HepG2 (cell line): ENCODE measurements around the gene PPP1R3F. TPM values are rescaled to one million over a fixed set of nuclear protein-coding genes. Genes with fewer than 3 reads are reported as not detected.

Experiments
- ATAC-seq: fragments of 200-7000 bp; cut with Tn5 transposase; 3 replicates; pipeline ENCODE4 v1.9.1; 2020; ENCODE audit warnings: mild to moderate bottlenecking, moderate library complexity
- BruUV-seq: library from RNA; stranded (reverse); fragments of 400-500 nt; replicated peaks from 2 replicates; lab custom pipeline; 2021; lab: Mats Ljungman, UMichigan
- CTCF ChIA-PET: fragments of 300-600 bp; formaldehyde crosslinking; extraction: SDS; loops from one replicate; lab custom pipeline; 2021; ENCODE audit warnings: low total read pairs, inconsistent platforms, low intra/inter-chr PET ratio; lab: Yijun Ruan, JAX
- POLR2A ChIA-PET: fragments of 350-600 bp; sonication (Branson Sonifier 250); formaldehyde crosslinking; loops from one replicate; lab custom pipeline; 2020; ENCODE audit warnings: antibody characterized with exemption, inconsistent platforms; lab: Yijun Ruan, JAX
- DNase-seq: peaks from one replicate; pipeline ENCODE4 v3.0.0-alpha.2; 2015; ENCODE audit warnings: low spot score
- FAIRE-seq: peaks from 3 replicates; lab custom pipeline; 2011; peaks lifted over from hg19 to GRCh38; lab: Jason Lieb, UNC
- H2AFZ ChIP-seq: one replicate; pipeline ENCODE4 v1.6.1; 2011; ENCODE audit warnings: low read length, inconsistent platforms
- H3K27ac ChIP-seq: fragments of 300-600 bp; 3 replicates; pipeline ENCODE4 v1.8.0; 2011; ENCODE audit warnings: mixed run types, mild to moderate bottlenecking, mixed read lengths, low read length, inconsistent platforms; ENCODE audit not compliant: insufficient read depth; ENCODE audit errors: extremely low read length
- H3K27me3 ChIP-seq, 2 experiments: fragments of 200-600 bp in 1 of 2; 2 replicates in 1 of 2; 3 replicates in 1 of 2; pipeline versions ENCODE4 v1.6.0 to v1.8.0; 2011; ENCODE audit warnings: low read length in 2 of 2, mild to moderate bottlenecking in 2 of 2, moderate library complexity in 2 of 2, inconsistent platforms in 1 of 2; ENCODE audit not compliant: insufficient read depth in 2 of 2, control insufficient read depth in 1 of 2
- H3K36me3 ChIP-seq, 2 experiments: fragments of 200-600 bp in 1 of 2; replicated peaks in 1 of 2; 2 replicates in 1 of 2; 3 replicates in 1 of 2; pipeline versions ENCODE4 v1.5.1 to v1.8.0; 2011; ENCODE audit warnings: low read length in 2 of 2, inconsistent platforms in 1 of 2; ENCODE audit not compliant: insufficient read depth in 2 of 2, control insufficient read depth in 1 of 2
- H3K4me1 ChIP-seq: 2 replicates; pipeline ENCODE4 v1.5.1; 2012; ENCODE audit warnings: low read length, inconsistent platforms; ENCODE audit not compliant: insufficient read depth
- H3K4me2 ChIP-seq: 2 replicates; pipeline ENCODE4 v1.6.0; 2011; ENCODE audit warnings: low read depth, low read length, inconsistent platforms
- H3K4me3 ChIP-seq, 3 experiments: fragments of 200-600 bp in 1 of 3; sonication (generic), shearing (Covaris generic) in 1 of 3; replicated peaks in 1 of 3; 2 replicates each; pipeline ENCODE4 v1.5.1; 2011 to 2016; ENCODE audit warnings: low read length in 3 of 3, inconsistent platforms in 2 of 3, low read depth in 2 of 3, mild to moderate bottlenecking in 2 of 3, control low read depth in 1 of 3, mixed read lengths in 1 of 3; ENCODE audit not compliant: insufficient read depth in 1 of 3
- H3K79me2 ChIP-seq: one replicate; pipeline ENCODE4 v1.6.1; 2011; ENCODE audit warnings: low read length, inconsistent platforms; ENCODE audit not compliant: insufficient read depth
- H3K9ac ChIP-seq: 2 replicates; pipeline ENCODE4 v1.6.0; 2011; ENCODE audit warnings: mild to moderate bottlenecking, low read depth, low read length, inconsistent platforms; ENCODE audit not compliant: insufficient read depth
- H3K9me3 ChIP-seq: 2 replicates; pipeline ENCODE4 v1.5.1; 2012; ENCODE audit warnings: mild to moderate bottlenecking, low read length
- H4K20me1 ChIP-seq: 2 replicates; pipeline ENCODE4 v1.6.0; 2011; ENCODE audit warnings: inconsistent platforms, mild to moderate bottlenecking, low read length, moderate library complexity; ENCODE audit not compliant: insufficient read depth
- GATA4 ChIP-seq: sonication (generic); IDR thresholded peaks from 2 replicates; pipeline ENCODE4 v1.6.1; 2016; ENCODE audit warnings: antibody characterized with exemption, low read depth, borderline replicate concordance
- HHEX ChIP-seq: IDR thresholded peaks from 2 replicates; pipeline ENCODE4 v1.6.1; 2016; ENCODE audit warnings: control low read depth
- HOXA5 ChIP-seq: sonication (generic); formaldehyde crosslinking; IDR thresholded peaks from 2 replicates; pipeline ENCODE4 v1.4.0; 2020; ENCODE audit warnings: missing genetic modification reagents
- HOXD1 ChIP-seq: sonication (generic); formaldehyde crosslinking; IDR thresholded peaks from 2 replicates; pipeline ENCODE4 v1.5.0; 2020; ENCODE audit warnings: missing genetic modification reagents
- NR2F1 ChIP-seq, 2 experiments: fragments of 450-650 bp in 1 of 2; formaldehyde crosslinking in 1 of 2; IDR thresholded peaks; 2 replicates each; pipeline versions ENCODE4 v1.5.0 to v1.6.1; 2016 to 2020; ENCODE audit warnings: mild to moderate bottlenecking in 1 of 2, missing compliant biosample characterization in 1 of 2, missing genetic modification reagents in 1 of 2, moderate library complexity in 1 of 2
- PATZ1 ChIP-seq: sonication (generic); formaldehyde crosslinking; IDR thresholded peaks from 2 replicates; pipeline ENCODE4 v1.4.0; 2020; ENCODE audit warnings: missing genetic modification reagents
- PAX8 ChIP-seq: sonication (generic); formaldehyde crosslinking; IDR thresholded peaks from 2 replicates; pipeline ENCODE4 v1.8.0; 2022; ENCODE audit warnings: mild to moderate bottlenecking, missing genetic modification reagents, borderline replicate concordance
- POLR2AphosphoS5 ChIP-seq: IDR thresholded peaks from 2 replicates; pipeline ENCODE4 v1.6.1; 2012; ENCODE audit warnings: low read depth, low read length
- SMARCC2 ChIP-seq: fragments of 450-650 bp; IDR thresholded peaks from 2 replicates; pipeline ENCODE4 v1.6.1; 2017; ENCODE audit warnings: antibody characterized with exemption, mild to moderate bottlenecking
- THAP8 ChIP-seq: sonication (generic); formaldehyde crosslinking; IDR thresholded peaks from 2 replicates; pipeline ENCODE4 v1.5.1; 2020; ENCODE audit warnings: missing genetic modification reagents, mild to moderate bottlenecking, borderline replicate concordance
- ZBTB38 ChIP-seq: sonication (generic); formaldehyde crosslinking; IDR thresholded peaks from 2 replicates; pipeline ENCODE4 v1.5.1; 2020; ENCODE audit warnings: mild to moderate bottlenecking, missing genetic modification reagents
- ZNF33B ChIP-seq: sonication (generic); formaldehyde crosslinking; IDR thresholded peaks from 2 replicates; pipeline ENCODE4 v1.5.1; 2020; ENCODE audit warnings: mild to moderate bottlenecking, missing genetic modification reagents
- ZNF878 ChIP-seq: sonication (generic); formaldehyde crosslinking; IDR thresholded peaks from 2 replicates; pipeline ENCODE4 v1.8.1; 2023; ENCODE audit warnings: mild to moderate bottlenecking, missing genetic modification reagents, moderate library complexity
- WGBS: methylation state at CpG from one replicate; pipeline ENCODE4 v1.1.6; 2017; ENCODE audit warnings: low lambda C conversion rate; 5-methylcytosine and 5-hydroxymethylcytosine counted together
- in situ Hi-C: cut with HindIII; loops from 2 replicates; pipeline ENCODE4 v1.10.0; 2017; ENCODE audit warnings: low pct_unique_long_range_greater_than_20kb; ENCODE audit not compliant: extremely low pct_ligation_motif_present
- intact Hi-C: fragments of 100-400 bp; cut with micrococcal nuclease; formaldehyde crosslinking; loops from one replicate; pipeline ENCODE4 v1.10.0; 2022; ENCODE audit not compliant: unreplicated experiment
- polyA plus RNA-seq, 8 experiments: library from polyadenylated mRNA; depleted of rRNA in 3 of 8; stranded (reverse) in 7 of 8; unstranded in 1 of 8; fragments of >200 nt; fragmentation: Illumina TruSeq in 4 of 8; extraction: Trizol in 4 of 8; gene quantifications; 2 replicates each; pipeline versions ENCODE4 v1.2.1 to v1.2.3, GENCODE V29; 2011 to 2016; ENCODE audit warnings: low read depth in 4 of 8, missing spikeins in 1 of 8, mixed read lengths in 1 of 8; ENCODE audit not compliant: insufficient read depth in 1 of 8
- total RNA-seq, 5 experiments: library from RNA; depleted of rRNA; stranded (reverse); fragments of >200 nt; fragmentation: Illumina TruSeq; extraction: Trizol; gene quantifications; 2 replicates each; pipeline ENCODE4 v1.2.3, GENCODE V29; 2016; ENCODE audit warnings: low read depth in 1 of 5

The PPP1R3F gene
- total and polyA plus RNA-seq, 2 of the 13 experiments (the other 11 are each of a cell fraction or from before 2014, with no cell fraction given): 0.82 to 0.84 TPM

- no peak for FAIRE-seq
- Histone ChIP-seq H3K27me3 (no peaks in the 10 kb centered on the region; a peak in 1 of 5 replicates), H3K9ac (no peak within 1 kb of the TSS), H3K4me1 (peaks cover 19% of the 10 kb centered on the region), H3K9me3 (no peaks in the 10 kb centered on the region), H4K20me1 (no peaks in the 10 kb centered on the region), H3K36me3 (no peaks in the 10 kb centered on the region), H3K27ac (no peak within 1 kb of the TSS), H2AFZ (no peak within 1 kb of the TSS), H3K79me2 (no peaks in the 10 kb centered on the region), H3K4me2 (no peak within 1 kb of the TSS), H3K4me3 (no peak within 1 kb of the TSS)
- no TSS peak for BruUV-seq
- POLR2A ChIA-PET: no interaction called here
- in situ Hi-C loops (no loop called here), intact Hi-C loops (no loop called here)
- WGBS: 65% methylated on average over 11 of the region's 11 CpGs
- no peak for DNase-seq
- CTCF ChIA-PET: no interaction called here
- no peak for ATAC-seq
- TF ChIP-seq PAX8 (CRISPR knock-in tag): no peak
- TF ChIP-seq ZBTB38: no peak
- TF ChIP-seq PATZ1 (CRISPR knock-in tag): no peak
- TF ChIP-seq HOXA5 (CRISPR knock-in tag): no peak
- TF ChIP-seq HHEX (CRISPR knock-in tag): no peak
- no peak for TF ChIP-seq ZNF878
- TF ChIP-seq NR2F1 (CRISPR knock-in tag; IDR thresholded peaks at IDR 0.05): no peak
- no peak for TF ChIP-seq THAP8 (CRISPR knock-in tag)
- TF ChIP-seq SMARCC2: no peak
- no peak for TF ChIP-seq HOXD1 (CRISPR knock-in tag)
- TF ChIP-seq POLR2AphosphoS5: no peak
- TF ChIP-seq ZNF33B (CRISPR knock-in tag): no peak
- TF ChIP-seq GATA4: no peak
These were observed 5.1 kb upstream of the PPP1R3F start, which contains the start of gene FOXP3 for GRCh38 chrX:49264460-49264859. TSS of gene FOXP3 (minus strand) at chrX:49264710. CDS start at chrX:49258505, 6,205 bp downstream.
